Hematopoietic multipotent progenitor cell treated with erythropoietin and hydrocortisone succinate and interleukin-3 and kit ligand, for 4 days (in vitro differentiated cells): Measurements from ENCODE around the gene SPATA31C1.

Experiments used
- DNase-seq: peaks from one replicate; pipeline ENCODE4 v3.0.0-alpha.2; 2015

The SPATA31C1 gene

DNA sequence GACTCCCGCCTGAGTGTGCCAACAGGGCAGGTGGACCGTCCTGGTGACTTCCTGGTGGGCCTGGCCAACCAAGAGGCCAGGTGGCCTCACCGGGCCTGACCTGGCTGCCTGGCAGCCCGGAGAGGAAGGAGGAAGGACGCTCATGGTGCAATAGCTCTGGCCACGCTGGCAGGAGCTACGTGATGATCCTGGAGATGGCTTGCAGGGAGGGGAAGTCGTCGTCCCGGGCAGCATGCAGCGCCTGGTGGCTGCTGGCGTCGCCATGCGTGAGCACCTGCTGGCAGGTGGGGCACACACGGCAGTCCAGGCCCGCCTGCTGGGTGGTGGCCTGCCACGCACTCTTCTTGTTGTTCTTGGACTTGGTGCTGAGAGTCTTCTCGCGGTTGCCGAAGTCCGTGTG, 26.3 kb downstream of the SPATA31C1 start:
- DNase-seq = no peak

DNA sequence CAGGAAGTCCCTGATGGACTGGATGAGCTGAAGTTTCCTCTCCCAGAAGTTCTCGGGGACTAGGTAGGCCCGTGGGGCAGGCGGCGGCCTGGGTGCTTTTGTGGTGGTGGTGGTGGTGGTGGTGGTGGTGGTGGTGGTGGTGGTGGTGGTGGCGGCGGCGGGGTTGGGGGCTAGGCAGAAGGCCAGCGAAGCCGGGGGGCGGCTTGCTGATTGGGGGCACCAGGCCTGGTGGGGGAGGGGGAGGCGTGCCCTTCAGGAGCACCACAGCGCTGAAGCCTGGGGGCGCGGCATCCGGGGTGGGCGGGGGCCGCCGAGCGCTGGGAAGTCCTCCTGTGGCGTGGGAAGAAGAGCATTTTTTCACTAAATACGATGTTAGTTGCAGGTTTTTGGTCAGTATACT, 26.9 kb downstream of the SPATA31C1 start:
- DNase-seq = no peak

DNA sequence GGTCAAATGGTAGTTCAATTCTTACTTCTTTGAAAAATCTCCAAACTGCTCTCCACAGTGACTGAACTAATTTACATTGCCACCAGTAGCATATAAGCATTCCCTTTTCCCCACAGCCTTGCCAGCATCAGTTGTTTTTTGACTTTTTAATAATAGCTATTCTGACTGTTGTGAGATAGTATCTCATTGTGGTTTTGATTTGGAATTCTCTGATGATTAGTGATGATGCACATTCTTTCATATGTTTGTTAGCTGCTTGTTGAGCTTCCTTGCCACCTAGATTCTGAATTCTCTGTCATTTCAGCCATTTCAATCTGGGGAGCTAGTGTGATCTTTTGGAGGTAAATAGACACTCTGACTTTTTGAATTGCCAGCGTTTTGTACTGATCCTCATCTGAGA, 32.5 kb downstream of the SPATA31C1 start:
- DNase-seq = no peak

DNA sequence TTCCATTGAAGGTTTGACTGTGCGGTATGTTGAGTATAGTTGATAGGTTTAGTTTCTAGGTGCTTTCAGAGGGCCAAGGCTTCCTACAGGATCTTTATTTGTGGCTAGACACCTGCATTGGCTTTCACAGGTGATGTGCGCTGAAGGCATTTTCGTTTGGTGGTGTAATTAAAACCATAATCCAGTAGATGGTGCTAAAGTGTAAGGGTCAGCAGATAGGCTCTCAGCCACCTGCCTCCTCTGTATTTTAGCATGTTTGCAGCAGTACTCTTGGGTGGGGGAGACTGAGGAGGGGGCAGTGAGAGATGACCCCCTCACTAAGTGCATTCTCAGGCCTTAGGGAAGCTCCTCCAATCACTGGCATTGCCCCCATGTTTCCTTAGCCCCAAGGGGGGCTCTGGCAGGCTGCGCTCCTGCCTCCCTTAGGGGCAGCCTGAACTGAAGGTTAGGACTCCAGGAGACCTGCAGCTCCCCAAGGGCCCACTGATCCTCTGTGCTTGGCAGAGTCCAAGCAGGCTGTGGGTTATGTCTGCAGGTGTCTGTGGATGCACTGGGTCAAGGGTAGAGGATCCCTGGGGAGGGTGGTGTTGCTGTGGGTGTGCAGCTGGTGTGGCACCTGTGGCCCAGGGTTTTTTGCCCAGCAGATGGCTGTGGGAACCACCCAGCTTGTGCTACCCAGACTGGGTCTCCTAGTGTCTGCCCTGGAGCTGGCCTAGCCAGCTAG, 33.2 kb downstream of the SPATA31C1 start:
- DNase-seq = peak; percentile 69

DNA sequence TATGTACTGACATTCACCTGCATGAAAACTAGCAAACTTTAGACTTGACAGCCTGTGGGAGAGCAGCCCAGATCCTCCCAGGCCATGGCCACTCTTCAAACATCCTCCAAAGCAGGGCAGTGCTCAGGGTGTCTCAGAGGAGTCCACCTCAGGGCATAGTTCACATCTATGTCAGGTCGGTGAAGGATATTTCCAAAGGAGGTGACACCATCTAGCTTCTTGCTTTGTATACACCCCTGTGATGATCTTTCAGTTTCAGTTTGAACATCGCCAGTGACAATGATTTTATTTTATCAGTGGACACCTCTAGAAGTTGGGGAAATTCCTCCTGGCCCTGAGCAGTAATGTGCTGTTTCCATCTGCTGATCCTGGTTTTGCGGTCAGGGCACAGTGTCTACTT, 36.5 kb downstream of the SPATA31C1 start:
- no peak for DNase-seq

DNA sequence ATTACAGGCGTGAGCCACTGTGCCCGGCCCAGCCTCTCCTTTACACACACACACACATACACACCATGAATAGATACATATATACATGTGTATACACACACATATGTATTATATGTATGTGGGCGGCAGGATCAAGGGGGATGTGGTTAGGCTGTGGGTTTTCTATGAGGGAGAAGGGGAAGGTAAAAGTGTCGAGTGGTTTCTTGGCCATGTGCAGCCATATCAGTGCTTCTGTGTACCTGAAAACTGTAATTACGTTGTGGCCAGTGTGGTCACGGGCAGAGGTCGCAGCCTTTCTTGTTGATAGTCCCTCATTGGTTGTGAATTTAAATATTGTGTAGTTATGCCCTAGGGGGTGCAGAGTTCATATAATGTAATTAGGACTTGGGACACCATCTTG, 40.1 kb downstream of the SPATA31C1 start:
- no peak for DNase-seq

DNA sequence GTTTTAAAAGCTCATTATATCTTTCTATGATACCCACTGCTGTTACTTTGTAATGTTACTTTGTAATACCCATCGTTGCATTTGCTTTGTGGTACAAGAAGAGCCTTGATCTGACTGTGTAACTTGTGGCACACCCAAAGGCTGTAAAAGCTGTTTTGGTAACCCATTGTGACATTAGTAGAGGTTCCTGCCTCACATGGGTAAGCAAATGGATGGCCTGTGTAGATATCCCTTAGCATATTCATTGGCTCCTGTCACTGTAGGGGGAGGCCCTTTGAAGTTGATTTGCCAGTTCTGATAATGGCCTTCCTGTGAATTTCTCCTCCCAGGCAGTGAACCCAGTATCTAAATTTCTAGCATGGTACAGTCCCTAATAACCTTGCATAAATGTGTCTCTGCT, 40.8 kb downstream of the SPATA31C1 start:
- DNase-seq = no peak

DNA sequence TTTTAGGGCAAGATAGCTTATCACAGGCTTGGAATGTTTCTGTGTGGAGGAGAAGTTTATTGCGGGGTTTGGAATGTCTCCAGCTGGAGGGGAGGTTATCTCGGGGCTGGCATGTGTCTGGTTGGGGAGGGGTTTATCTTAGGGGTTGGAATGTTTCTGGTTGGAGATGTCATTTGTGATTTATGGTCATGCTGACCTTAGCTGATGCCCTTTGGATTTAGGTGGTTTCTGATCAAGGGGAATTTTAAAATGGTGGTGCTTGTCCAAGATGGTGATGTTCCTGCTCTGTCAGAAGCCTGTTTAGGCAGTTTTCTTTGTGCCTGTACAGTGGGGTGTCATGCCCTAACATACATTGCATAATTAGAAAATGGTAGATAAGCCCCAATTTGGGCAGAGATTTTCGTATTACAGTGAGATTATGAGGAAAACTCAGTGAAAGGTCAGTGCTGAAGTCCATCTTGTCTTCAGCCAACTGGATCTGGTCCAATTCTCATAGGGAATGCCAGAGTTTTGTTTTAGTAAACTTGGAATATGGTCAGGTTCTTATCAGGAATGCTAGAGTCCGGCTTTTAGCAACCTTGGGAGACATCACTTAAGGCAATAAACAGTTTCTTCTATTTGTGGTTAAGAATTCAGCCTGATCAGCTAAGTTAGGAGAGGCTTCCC, 42.3 kb downstream of the SPATA31C1 start:
- no peak for DNase-seq

DNA sequence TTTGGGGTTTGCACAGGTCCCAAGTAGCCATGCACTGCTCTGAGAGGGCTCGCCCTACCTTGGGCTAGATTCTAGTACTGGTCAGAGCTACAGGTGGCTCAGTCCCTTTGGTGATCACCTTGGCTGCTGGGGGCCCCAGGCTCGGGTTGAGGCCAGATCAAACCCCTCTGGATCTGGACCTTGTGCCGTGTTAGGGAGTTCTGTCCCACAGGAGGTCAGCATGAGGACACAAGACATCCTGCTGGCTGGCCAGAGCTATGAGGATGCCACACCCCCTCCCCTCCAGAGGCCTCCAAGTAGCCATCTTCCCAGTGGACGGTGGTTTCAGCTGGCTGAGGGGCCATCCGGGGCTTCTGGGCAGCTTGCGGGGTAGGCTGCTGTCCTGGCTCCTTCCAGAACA, 46.0 kb downstream of the SPATA31C1 start:
- no peak for DNase-seq

DNA sequence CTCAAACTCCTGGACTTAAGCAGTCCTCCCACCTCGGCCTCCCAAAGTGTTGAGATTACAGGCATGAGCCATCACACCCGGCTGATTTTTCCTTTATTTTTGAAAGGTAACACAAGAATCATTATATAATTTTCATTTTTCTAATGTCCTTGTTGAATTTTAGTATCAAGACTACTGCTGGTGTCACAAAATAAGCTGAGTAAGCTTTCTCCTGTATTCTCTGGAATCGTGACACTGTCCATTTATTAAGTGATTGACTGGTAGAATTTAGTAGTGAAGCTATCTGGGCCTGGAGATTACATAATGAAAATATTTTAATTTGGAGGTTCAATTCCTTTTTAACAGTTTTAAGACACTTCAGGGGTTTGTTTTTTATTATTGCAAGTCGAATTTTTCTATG, 47.1 kb downstream of the SPATA31C1 start:
- no peak for DNase-seq

DNA sequence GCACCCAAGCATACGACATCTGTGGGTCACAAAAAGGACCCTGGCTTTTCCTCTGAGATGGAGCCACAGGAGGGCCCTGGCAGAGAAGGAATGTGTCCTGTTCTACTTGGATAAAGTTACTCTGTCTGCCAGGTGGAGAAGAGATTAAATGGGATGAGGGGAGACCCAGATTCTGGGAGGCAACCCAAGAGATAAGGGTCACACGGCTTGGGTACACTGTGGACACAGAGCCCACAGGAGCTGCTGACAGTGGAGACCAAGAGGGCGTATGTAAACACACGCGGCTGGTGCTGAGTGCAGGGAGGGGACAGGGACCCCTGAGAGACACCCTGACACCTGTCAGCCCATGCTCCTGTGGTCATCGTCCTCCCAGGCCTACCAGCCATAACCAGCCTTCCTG, 50.4 kb downstream of the SPATA31C1 start:
- DNase-seq = no peak

DNA sequence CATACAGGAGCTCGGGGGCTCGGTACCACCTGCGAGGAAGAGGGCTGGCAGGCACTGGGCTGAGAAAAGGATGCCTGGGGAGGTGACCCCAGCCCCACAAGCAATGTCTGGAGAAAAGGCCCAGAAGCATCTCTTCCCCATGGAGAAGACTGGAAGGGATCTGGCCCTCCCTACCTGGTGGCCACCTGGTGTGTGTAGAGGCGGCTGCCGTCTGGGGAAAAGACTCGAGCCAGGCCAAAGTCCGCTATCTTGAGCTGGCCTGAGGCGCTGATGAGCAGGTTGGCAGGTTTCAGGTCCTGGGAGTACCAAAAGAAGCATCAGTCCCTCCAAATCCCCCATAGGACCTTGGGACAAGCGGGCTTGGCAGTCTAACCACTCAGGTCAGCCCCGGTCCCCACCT, 52.8 kb downstream of the SPATA31C1 start:
- DNase-seq = no peak

DNA sequence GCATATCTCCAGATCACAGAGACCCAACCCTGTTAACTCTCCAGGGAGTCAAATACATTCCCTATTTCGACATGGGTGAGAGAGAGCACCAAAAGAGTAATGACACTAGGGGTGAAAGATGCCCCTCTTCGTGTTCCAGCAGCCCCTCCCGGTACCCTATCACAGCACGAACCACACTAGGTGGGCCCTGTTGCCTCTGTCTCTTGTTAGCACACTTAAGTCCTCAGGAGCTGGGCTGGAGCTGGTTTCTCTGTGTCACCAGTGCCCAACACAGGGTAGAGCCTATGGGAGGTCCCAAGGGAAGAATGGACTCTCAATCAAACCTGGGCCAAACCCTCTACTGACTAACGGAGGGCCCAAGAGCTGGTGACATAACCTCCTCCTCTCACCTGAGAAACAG, 55.4 kb downstream of the SPATA31C1 start:
- no peak for DNase-seq
